ENCODE measurements around the gene VTI1A.

The VTI1A gene

DNA sequence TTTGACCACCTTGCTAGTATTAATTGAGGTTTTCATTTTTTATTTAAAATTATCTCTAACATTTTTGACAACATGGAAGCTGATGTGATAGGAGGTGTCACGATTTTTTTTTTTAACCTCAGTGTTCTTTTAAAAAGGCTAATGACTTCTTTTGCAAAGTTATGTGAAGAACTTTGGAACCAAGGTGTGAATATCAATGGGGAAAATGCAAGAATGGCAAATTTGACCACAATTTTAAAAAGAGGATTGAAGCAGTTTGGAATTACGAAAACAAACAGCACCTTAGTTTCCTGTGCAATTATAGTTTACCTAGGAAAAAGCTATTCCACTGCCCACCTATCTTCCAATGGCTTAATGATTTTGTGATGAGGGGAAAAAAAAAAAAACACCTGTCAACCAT, 232.4 kb downstream of the VTI1A start:
- DNase-seq (ENCODE audit: low read depth in 3 of 3), result no peak

- DNase-seq (ENCODE audit: low read depth in 3 of 3), result no peak
Observed at GRCh38 chr10:112680586-112680985, 233.6 kb downstream of the VTI1A start.

- DNase-seq (ENCODE audit: low read depth in 3 of 3), result no peak
Observed at GRCh38 chr10:112687647-112688046, 240.6 kb downstream of the VTI1A start.

DNA sequence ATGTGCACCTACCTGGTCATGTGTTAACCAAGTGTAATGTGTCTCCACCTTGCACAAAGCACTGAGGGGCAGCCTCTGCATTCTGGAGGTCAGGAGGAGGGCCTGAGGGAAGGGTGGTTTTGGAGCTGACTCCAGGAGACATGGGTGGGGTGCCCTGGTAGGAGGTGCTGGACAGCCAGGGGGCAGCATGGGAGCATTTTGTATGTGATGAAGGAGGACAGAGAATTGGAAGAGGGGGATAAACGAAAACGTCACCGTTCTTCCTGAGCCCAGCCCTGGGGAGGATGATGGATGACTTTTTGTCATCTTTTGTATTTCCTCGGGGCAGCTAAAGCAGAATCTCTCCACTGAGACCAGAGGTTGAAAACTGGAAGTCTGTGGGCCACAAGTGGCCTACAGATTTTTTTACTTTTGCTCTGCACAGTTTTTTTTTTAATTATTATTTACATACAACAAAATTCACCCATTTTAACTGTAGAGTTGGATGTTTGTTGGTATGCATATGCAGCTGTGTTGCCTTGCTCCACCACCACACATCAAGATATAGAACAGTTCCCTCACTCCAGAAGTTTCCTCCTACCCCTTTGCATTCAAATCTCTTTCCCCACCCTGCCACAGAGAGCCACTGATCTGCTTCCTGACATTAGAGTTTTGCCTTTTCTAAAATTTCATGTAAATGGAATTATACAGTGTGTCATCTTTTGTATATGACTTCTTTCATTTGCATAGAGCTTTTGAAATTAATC, 242.5 kb downstream of the VTI1A start:
- no peak for DNase-seq (ENCODE audit: low read depth in 3 of 3)

DNA sequence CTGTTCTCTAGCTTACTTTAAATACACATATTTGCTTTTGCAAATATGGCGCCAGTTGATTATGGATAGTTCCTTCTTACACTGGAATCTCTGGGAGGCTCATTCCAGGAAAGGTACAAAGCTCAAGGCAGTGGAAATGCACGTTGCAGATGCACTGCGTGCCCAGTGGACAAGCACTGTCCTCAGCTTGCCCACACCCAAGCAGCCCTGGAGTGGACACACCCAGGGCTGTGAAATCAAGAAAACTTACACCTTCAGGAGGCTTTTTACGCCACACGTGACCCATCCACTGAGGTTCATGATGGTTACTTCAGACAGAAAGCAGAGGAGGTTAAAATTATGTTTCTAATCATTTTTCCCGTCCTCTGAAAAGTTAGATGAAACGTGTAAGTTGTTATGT, 248.5 kb downstream of the VTI1A start:
- no peak for DNase-seq (ENCODE audit: low read depth in 3 of 3)

- DNase-seq (ENCODE audit: low read depth in 3 of 3), result no peak
Observed at GRCh38 chr10:112696592-112696991, 249.6 kb downstream of the VTI1A start.

GRCh38 chr10:112698133-112698817, 251.3 kb downstream of the VTI1A start:
- no peak for DNase-seq (ENCODE audit: low read depth in 3 of 3)

- DNase-seq (ENCODE audit: low read depth in 3 of 3), result no peak
Observed at GRCh38 chr10:112698818-112699164, 251.8 kb downstream of the VTI1A start.

- DNase-seq (ENCODE audit: low read depth in 3 of 3), result no peak
Observed at GRCh38 chr10:112700215-112700671, 253.2 kb downstream of the VTI1A start.

- no peak for DNase-seq (ENCODE audit: low read depth in 3 of 3)
Observed at GRCh38 chr10:112701211-112701877, 254.3 kb downstream of the VTI1A start.

DNA sequence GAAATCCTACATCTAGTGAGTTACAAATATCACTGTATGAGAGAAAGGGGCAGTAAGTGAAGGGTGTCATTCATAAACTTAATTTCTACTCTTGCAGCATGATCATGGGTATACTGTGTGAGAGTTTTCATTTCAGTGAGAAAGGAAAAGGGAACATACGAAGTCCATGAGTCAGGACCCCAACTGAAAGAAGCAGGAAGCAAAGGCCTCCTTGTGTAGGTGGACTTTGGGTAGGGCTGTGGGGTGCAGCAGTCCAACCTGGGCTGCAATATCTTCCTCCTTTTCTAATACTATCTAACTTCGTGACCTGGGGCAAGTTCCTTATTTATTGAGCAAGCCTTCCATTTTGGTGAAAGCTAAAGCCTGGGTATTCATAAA, 254.9 kb downstream of the VTI1A start:
- DNase-seq (ENCODE audit: low read depth in 3 of 3), result no peak

DNA sequence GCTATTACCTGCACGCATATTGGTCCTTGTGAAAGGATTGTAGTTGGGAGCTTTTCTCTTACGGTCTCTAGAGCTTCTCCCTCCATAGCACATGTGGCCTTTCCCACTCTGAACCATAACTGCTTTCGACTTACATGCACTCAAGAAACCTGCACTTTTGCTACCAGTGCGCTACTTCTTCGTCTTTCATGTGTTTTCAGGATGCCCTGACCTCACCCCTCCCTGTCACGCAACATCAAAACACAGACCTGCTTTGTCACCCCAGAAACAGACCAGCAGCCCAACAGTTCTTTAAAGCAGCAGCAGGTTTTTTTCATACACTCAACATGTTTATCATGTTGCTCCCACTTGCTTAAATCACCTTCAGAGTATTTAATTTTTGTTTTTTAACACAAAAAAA, 259.6 kb downstream of the VTI1A start:
- no peak for DNase-seq (ENCODE audit: low read depth in 3 of 3)

DNA sequence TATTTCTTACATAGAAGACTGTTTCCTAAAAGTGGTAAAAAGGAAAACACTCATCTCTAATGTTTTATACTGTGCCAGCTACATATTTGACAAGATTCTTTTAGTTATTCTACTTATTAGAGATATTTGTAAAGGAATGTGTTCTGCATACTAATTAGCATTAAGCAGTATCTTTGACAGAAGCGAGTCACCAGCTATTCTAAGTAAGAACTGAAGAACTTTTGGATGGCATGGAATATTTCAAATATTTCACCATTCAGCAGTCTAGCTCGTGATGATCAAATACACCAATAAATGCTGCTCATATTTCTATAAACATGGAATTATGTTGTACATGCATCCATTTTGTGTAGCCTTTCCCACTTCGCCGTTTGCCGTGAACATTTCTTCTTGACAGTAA, 261.4 kb downstream of the VTI1A start:
- DNase-seq (ENCODE audit: low read depth in 3 of 3), result no peak

DNA sequence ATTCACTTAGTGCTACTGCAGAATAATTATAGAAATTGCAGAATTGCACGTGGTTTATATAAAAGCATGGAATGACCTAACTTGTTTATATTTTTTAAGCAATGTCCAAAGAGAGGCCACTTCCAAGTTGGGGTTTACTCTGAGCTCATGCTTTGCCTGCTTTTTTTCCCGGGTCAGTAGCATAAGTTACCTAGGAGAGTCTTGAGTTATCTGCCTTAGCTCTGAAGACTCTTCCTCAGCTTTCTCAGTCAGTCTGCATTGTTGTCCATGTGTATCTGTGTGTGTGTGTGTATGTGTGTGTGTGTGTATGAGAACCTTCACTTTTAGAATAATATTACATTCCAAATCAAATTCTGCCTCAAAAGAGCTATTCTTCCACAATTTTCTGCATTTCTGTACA, 263.5 kb downstream of the VTI1A start:
- no peak for DNase-seq (ENCODE audit: low read depth in 3 of 3)

DNA sequence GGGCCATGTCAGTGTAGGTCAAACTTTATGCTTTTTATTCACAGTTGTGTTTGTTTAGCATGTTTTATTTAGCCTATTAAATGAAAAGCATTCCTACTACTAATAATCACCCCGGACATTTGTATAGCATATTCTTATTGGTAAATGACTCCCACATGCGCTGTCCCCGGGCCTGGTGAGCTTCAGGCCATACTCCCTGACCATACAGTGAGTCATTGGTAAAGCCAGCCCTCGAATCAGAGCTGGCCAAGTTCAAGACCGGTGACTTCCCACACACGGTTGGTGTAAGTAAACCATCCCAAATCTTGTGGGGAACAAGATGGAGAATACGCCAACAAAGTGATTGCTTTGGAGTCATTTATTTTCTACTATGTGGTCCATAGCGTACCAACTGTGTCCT, 264.4 kb downstream of the VTI1A start:
- DNase-seq (ENCODE audit: low read depth in 3 of 3), result no peak

GRCh38 chr10:112712536-112712935, 265.5 kb downstream of the VTI1A start:
- no peak for DNase-seq (ENCODE audit: low read depth in 3 of 3)

- no peak for DNase-seq (ENCODE audit: low read depth in 3 of 3)
Observed at GRCh38 chr10:112713411-112713810, 266.4 kb downstream of the VTI1A start.

GRCh38 chr10:112715581-112715980, 268.6 kb downstream of the VTI1A start:
- no peak for DNase-seq (ENCODE audit: low read depth in 3 of 3)

DNA sequence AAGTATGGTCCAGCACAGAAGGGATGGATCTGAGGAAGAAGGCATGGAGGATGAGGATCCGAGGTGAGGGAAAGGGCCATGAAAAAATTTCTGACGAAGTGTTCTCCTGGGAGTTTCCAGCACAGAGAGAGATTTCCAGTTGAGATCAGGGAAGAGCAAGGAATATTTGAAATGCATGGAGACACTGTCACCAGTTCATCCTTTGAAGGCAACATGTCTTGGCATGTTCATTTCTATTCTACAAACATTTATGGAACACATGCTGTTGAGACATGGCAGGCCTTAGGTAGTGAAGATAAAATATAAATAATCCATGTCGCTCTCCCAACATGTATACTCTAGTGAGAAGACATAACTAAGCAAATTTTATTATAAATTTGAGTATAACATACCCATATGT, 269.1 kb downstream of the VTI1A start:
- no peak for DNase-seq (ENCODE audit: low read depth in 3 of 3)

GRCh38 chr10:112716924-112717413, 270.0 kb downstream of the VTI1A start:
- DNase-seq (ENCODE audit: low read depth in 3 of 3), result no peak

GRCh38 chr10:112720178-112720577, 273.2 kb downstream of the VTI1A start:
- DNase-seq (ENCODE audit: low read depth in 3 of 3), result no peak

GRCh38 chr10:112721080-112721698, 274.2 kb downstream of the VTI1A start:
- no peak for DNase-seq (ENCODE audit: low read depth in 3 of 3)
